Upper lobe of right lung (tissue), 1 donor: ENCODE data around the gene C2orf81. TPM values are rescaled to one million over a fixed set of nuclear protein-coding genes. Genes with fewer than 3 reads are reported as not detected.
A peak's percentile ranks its signal among the peaks of the same experiment; 100 is the strongest.

Experiments
- ATAC-seq: fragments of 200-7000 bp; cut with Tn5 transposase; one replicate; pipeline ENCODE4 v1.9.1; 2020; ENCODE audit warnings: mild to moderate bottlenecking, moderate library complexity
- DNase-seq: peaks from one replicate; pipeline ENCODE4 v3.0.0-alpha.2; 2020
- H3K27ac ChIP-seq: fragments of 200-600 bp; one replicate; pipeline ENCODE4 v1.8.0; 2022
- H3K27me3 ChIP-seq: fragments of 200-600 bp; one replicate; pipeline ENCODE4 v1.8.0; 2022; ENCODE audit warnings: mild to moderate bottlenecking
- H3K36me3 ChIP-seq: fragments of 200-600 bp; one replicate; pipeline ENCODE4 v1.8.0; 2022
- H3K4me1 ChIP-seq: fragments of 200-600 bp; one replicate; pipeline ENCODE4 v1.8.0; 2022
- H3K4me3 ChIP-seq: fragments of 200-600 bp; one replicate; pipeline ENCODE4 v1.8.0; 2022; ENCODE audit warnings: mild to moderate bottlenecking
- H3K9me3 ChIP-seq: fragments of 200-600 bp; one replicate; pipeline ENCODE4 v1.8.0; 2022
- intact Hi-C: fragments of 100-400 bp; cut with DNase I; formaldehyde crosslinking; loops from one replicate; pipeline ENCODE4 v1.11.0; 2022
- total RNA-seq: library from RNA; stranded (reverse); fragmentation: NEBNext Ultra II Directional; extraction: Animal tissue kit (Norgen Biotek cat#: 25700); gene quantifications from one replicate; pipeline ENCODE4 v1.2.1, GENCODE V29; 2021
- TF ChIP-seq, protein P1 (sequence below): fragments of 200-600 bp; IDR thresholded peaks from one replicate; pipeline ENCODE4 v1.8.0; 2022; ENCODE audit warnings: antibody characterized with exemption
- donor health status: DM: no; HTN: yes; CAD: no; lungs with severe emphysema.

C2orf81 gene
- total RNA-seq, 1 donor from 2014 or later: 2.1 TPM

DNA sequence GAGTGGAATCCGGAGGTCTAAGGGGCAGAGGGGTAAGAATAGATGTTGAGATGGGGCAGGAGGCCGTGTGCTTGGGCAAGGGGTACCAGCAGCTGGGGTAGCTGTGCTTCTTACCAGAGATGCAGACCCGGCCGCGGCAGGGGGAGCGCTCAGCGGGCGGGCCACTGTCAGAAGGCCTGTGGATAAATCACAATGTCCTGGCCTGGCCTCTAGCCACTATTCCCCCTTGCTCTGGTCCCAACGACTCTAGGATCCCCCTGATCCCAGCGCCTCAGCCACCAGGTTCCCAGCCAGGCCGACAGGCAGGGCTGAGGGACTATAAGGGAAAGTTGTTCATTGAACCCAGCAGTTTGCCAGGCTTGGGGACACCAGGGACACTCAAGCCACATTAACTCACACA lies 9.1 kb upstream of the C2orf81 start:
- TF ChIP-seq, protein P1, sequence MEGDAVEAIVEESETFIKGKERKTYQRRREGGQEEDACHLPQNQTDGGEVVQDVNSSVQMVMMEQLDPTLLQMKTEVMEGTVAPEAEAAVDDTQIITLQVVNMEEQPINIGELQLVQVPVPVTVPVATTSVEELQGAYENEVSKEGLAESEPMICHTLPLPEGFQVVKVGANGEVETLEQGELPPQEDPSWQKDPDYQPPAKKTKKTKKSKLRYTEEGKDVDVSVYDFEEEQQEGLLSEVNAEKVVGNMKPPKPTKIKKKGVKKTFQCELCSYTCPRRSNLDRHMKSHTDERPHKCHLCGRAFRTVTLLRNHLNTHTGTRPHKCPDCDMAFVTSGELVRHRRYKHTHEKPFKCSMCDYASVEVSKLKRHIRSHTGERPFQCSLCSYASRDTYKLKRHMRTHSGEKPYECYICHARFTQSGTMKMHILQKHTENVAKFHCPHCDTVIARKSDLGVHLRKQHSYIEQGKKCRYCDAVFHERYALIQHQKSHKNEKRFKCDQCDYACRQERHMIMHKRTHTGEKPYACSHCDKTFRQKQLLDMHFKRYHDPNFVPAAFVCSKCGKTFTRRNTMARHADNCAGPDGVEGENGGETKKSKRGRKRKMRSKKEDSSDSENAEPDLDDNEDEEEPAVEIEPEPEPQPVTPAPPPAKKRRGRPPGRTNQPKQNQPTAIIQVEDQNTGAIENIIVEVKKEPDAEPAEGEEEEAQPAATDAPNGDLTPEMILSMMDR: no peak
- intact Hi-C loops: no loop called here
- H3K36me3 ChIP-seq: peaks cover 33% of the 10 kb centered on the region
- ATAC-seq: no peak
- DNase-seq: peak; percentile 39
- H3K27ac ChIP-seq: no peak overlapping the region
- H3K27me3 ChIP-seq: no peaks in the 10 kb centered on the region
- no peak overlapping the region for H3K4me3 ChIP-seq
- no peaks in the 10 kb centered on the region for H3K9me3 ChIP-seq
- H3K4me1 ChIP-seq: no peaks in the 10 kb centered on the region

DNA sequence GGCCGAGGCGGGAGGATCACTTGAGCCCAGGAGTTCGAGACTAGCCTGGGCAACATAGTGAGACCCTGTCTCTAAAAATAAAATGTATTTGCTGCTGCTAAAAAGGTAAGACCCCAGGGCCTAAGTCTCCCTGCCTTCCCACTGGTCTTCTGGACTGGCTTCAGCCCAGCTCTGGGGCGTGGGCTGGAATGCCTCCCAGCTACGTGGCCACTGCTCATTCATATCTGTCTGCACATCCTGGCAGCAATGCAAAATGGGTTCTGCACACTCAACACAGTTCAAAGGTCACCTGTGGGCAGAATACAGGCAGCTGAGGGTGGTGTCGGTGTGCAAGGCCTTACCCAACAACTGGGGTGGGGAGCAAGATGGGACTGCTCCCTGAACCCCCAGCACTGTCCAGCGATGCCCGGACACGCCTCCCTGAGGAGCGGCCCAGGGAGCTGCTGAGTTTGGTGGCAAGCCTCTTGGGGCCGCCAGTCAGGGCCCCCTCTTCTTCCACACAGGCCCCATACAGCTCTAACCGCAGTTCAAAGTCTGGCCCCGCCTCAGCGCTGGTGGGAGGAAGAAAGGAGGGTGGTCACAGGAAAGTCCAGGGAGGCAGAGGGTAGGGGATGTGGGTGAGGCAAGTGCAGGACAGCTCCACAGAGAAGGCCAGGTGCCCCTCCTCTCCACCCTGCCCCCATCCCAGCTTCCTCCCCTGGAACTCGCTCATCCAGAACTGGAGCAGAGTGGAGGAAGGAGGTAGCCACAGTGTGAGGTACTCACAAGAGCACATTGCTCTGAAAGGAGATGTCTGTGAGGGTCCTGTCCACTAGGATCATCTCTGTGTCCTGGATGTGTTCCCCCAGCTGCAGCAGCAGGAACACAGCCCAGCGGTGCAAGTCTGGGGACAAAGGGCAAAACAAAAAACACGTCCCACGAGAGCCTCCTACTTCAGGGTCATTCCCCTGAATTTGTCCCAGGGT lies 8.3 kb upstream of the C2orf81 start:
- Histone ChIP-seq H3K27me3 (no peaks in the 10 kb centered on the region), H3K4me1 (no peaks in the 10 kb centered on the region), H3K9me3 (no peaks in the 10 kb centered on the region), H3K36me3 (peaks cover 33% of the 10 kb centered on the region), H3K27ac (no peak overlapping the region), H3K4me3 (no peak overlapping the region)
- TF ChIP-seq, protein P1: no peak
- peak; percentile 6 for ATAC-seq
- DNase-seq: peak; percentile 58
- intact Hi-C loops: no loop called here

DNA sequence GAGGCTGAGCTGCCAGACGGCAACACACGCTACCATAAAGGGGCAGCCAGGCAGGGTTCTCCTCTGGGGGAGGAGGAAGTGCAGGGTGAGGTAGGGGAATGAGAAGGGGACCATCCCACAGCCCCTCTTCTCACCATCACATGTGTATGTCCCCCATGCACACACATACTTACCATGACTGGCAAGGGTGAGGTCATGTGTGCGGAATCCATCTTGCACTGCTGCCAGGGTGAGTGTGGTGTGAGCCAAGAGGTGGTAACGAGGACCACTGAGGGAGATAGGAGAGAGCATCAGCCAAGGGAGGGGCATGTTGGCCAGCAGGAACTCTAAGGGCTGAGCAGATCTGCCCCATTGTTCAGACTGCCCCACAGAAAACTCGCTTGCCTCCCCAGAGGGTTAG lies 7.3 kb upstream of the C2orf81 start:
- H3K9me3 ChIP-seq: no peaks in the 10 kb centered on the region
- no peaks in the 10 kb centered on the region for H3K27me3 ChIP-seq
- DNase-seq (peak; percentile 28), ATAC-seq (no peak)
- TF ChIP-seq, protein P1: no peak
- no peak overlapping the region for H3K27ac ChIP-seq
- H3K36me3 ChIP-seq: peaks cover 33% of the 10 kb centered on the region
- H3K4me3 ChIP-seq: no peak overlapping the region
- intact Hi-C loops: no loop called here
- no peaks in the 10 kb centered on the region for H3K4me1 ChIP-seq

DNA sequence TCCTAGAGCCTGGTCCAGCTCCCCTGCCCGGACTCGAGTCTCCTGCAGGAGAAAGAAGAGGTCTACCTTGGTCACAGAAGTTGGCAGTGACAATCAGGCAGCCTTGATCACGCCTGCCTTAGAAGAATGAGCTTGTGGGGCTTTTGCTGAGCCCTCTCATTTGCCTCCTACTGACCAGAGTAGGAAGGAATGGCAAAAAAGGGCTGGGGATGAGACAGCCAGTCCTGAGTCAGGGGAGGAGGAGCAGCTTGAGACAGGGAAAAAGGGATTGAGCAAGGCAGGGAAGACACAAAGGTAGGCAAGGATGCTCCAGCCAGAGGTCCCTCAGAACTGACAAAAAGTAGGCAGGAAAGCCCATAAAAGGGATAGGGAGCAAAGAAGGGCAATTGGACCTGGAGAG lies 6.1 kb upstream of the C2orf81 start:
- DNase-seq (peak; percentile 19), ATAC-seq (no peak)
- Histone ChIP-seq H3K9me3 (no peaks in the 10 kb centered on the region), H3K27me3 (no peaks in the 10 kb centered on the region), H3K4me1 (no peaks in the 10 kb centered on the region), H3K36me3 (peaks cover 33% of the 10 kb centered on the region), H3K27ac (no peak overlapping the region), H3K4me3 (no peak overlapping the region)
- TF ChIP-seq, protein P1: no peak
- intact Hi-C loops: no loop called here

DNA sequence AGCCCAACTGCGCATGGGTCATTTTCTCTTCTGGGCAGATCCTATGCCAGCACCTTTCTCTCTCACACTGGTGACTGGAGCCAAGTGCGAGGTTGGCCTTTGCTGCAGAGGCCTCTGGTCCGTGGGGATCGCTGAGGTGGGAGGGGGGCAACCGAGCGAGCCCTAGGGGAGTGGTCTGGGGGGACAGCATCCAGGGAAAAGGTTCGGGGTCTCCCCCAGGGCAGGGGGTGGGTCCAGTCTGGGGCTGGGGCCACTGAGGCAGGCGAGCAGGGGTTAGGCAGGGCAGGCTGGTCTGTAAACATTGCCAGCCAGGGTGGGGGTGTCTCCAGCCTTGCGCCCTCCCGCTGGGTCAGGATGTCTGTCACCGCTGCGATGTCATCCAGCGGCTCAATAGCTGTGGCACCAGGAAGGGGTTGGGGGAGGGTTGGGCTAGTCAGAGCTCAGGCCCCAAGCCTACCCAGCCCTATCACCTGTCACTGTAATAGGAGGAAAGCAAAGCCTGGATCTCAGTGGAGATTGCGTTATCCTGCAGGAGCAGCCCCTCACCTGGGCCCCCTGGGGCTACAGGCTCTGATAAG lies 4.9 kb upstream of the C2orf81 start:
- peaks cover 25% of the 10 kb centered on the region for H3K36me3 ChIP-seq
- H3K27ac ChIP-seq: no peak overlapping the region
- intact Hi-C loops: no loop called here
- peaks cover 5% of the 10 kb centered on the region for H3K4me1 ChIP-seq
- ATAC-seq (no peak), DNase-seq (peak; percentile 39)
- TF ChIP-seq, protein P1: no peak
- H3K9me3 ChIP-seq: no peaks in the 10 kb centered on the region
- no peak overlapping the region for H3K4me3 ChIP-seq
- no peaks in the 10 kb centered on the region for H3K27me3 ChIP-seq
